HFFc6 (cell line): ENCODE measurements around the gene SMAD3. TPM values are rescaled to one million over a fixed set of nuclear protein-coding genes. Genes with fewer than 3 reads are reported as not detected.

Source experiments
- DNase-seq: peaks from one replicate; pipeline ENCODE4 v3.0.0-alpha.2; 2018
- H3K27ac Mint-ChIP-seq: 2 replicates; pipeline ENCODE4 v1.8.0; 2020; ENCODE audit warnings: mild to moderate bottlenecking, mixed read lengths
- H3K27me3 Mint-ChIP-seq: 2 replicates; pipeline ENCODE4 v1.8.0; 2021; ENCODE audit warnings: mild to moderate bottlenecking, moderate library complexity, mixed read lengths; ENCODE audit not compliant: insufficient read depth
- H3K36me3 Mint-ChIP-seq: 2 replicates; pipeline ENCODE4 v1.8.0; 2021; ENCODE audit warnings: low read depth, mixed read lengths
- H3K4me1 Mint-ChIP-seq: 2 replicates; pipeline ENCODE4 v1.8.0; 2020; ENCODE audit warnings: low read depth, mixed read lengths
- H3K4me3 Mint-ChIP-seq: 2 replicates; pipeline ENCODE4 v1.8.0; 2020; ENCODE audit warnings: mild to moderate bottlenecking, moderate library complexity, mixed read lengths
- H3K9me3 Mint-ChIP-seq: 2 replicates; pipeline ENCODE4 v1.8.0; 2020; ENCODE audit warnings: mild to moderate bottlenecking, mixed read lengths
- total RNA-seq, 6 experiments: library from RNA; stranded (reverse); fragmentation: NEBNext Ultra II Directional; extraction: Animal tissue kit (Norgen Biotek cat#: 25700); gene quantifications; 2 replicates in 1 of 6; 3 replicates in 5 of 6; pipeline ENCODE4 v1.2.3, GENCODE V29; 2021
- TF ChIP-seq, protein P1 (sequence below): fragments of 200-600 bp; sonication (generic); IDR thresholded peaks from 2 replicates; pipeline ENCODE4 v1.5.0; 2021; ENCODE audit warnings: antibody characterized with exemption, mild to moderate bottlenecking

SMAD3 gene
- total RNA-seq, 6 experiments from 2014 or later: 54.3 to 132 (median 118) TPM

DNA sequence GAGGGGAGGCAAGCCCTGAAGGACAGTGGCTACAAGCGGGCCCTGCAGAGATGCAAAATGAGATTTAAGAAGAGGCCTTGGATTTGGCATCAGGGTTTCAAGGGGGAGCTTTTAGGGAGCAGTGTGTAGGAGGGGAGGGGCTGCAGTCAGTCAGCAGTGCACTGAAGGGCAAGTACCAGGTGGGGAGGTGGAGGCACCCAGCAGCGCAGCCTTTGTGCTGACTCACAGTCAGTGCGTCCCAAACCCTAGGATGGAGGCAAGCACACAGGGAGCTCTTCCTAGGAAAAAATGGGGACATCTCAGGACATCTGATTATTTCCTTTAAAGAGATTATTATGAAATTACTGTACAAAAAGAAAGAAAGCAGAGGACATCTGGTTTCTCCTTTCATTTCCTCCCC is 109.0 kb downstream of the SMAD3 start:
- H3K9me3 Mint-ChIP-seq: no peaks in the 10 kb centered on the region
- TF ChIP-seq, protein P1, sequence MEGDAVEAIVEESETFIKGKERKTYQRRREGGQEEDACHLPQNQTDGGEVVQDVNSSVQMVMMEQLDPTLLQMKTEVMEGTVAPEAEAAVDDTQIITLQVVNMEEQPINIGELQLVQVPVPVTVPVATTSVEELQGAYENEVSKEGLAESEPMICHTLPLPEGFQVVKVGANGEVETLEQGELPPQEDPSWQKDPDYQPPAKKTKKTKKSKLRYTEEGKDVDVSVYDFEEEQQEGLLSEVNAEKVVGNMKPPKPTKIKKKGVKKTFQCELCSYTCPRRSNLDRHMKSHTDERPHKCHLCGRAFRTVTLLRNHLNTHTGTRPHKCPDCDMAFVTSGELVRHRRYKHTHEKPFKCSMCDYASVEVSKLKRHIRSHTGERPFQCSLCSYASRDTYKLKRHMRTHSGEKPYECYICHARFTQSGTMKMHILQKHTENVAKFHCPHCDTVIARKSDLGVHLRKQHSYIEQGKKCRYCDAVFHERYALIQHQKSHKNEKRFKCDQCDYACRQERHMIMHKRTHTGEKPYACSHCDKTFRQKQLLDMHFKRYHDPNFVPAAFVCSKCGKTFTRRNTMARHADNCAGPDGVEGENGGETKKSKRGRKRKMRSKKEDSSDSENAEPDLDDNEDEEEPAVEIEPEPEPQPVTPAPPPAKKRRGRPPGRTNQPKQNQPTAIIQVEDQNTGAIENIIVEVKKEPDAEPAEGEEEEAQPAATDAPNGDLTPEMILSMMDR: no peak
- H3K27ac Mint-ChIP-seq: peak overlapping the region; percentile 16; the same call in 1 of the 2 replicates
- H3K36me3 Mint-ChIP-seq: peaks cover 76% of the 10 kb centered on the region
- H3K4me1 Mint-ChIP-seq: peaks cover 97% of the 10 kb centered on the region
- no peak for DNase-seq
- H3K27me3 Mint-ChIP-seq: peaks cover 45% of the 10 kb centered on the region
- no peak overlapping the region for H3K4me3 Mint-ChIP-seq

DNA sequence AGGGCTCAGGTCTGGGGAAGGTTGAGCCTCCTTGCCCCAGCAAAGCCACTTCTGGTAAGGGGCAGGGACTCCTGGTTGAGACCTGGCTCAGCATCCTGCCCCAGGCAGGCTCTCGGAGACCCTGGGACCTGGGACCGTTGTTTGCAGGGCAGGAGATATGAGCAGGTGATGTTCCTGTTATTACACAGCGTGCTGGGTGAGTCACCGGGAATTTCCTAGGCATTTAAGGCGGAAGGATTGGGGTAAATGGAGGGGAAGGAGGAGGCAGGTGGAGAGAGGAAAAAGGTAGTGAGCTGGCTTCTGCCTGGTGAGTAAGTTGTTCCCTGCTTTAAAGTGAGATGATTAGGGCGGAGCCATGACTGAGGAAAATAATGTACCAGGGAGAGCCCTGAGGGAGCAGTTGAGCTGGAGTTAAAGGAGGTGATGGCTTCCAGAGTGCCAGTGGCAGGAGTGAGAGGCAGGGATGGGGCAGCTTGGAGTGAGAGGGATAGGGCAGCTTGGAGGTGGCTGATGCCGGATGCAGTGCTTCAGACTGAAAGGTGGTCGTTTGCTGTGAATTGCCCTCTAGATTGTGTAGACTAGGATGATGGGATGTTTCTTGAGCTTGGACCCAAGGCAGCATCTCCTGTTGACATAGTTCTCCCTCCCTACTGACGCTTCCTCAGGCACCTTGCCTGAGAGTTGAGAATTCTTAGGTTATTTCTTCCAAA is 109.6 kb downstream of the SMAD3 start:
- DNase-seq: no peak
- Mint-ChIP-seq H3K27ac (peak overlapping the region; percentile 27), H3K4me1 (peaks cover 97% of the 10 kb centered on the region), H3K36me3 (peaks cover 76% of the 10 kb centered on the region), H3K9me3 (no peaks in the 10 kb centered on the region), H3K27me3 (peaks cover 47% of the 10 kb centered on the region), H3K4me3 (peak overlapping the region; percentile 1; the same call in 1 of the 2 replicates)
- TF ChIP-seq, protein P1: no peak

DNA sequence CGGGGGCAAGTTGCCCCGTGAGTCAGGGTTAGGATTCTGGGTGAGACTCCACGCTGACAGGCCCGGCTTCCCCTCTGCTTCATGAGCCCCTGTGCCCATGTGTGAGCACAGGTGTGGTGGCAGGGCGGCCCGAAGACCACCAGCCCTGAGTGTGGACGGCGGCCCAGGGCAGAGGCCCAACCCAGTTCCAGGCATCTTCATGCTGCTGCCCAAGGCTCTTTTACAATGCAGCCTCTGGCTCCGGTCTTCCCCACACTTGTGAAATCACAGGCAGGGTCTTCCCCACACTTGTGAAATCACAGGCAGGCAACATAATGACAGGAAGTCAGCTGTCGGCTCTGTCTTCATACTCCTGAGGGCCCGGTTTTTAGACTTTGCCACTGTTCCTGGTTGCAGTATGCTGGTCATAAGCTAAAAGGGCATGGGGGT is 110.3 kb downstream of the SMAD3 start:
- TF ChIP-seq, protein P1: no peak
- peaks cover 73% of the 10 kb centered on the region for H3K36me3 Mint-ChIP-seq
- peaks cover 46% of the 10 kb centered on the region for H3K27me3 Mint-ChIP-seq
- no peak overlapping the region for H3K4me3 Mint-ChIP-seq
- DNase-seq: no peak
- no peaks in the 10 kb centered on the region for H3K9me3 Mint-ChIP-seq
- peaks cover 95% of the 10 kb centered on the region for H3K4me1 Mint-ChIP-seq
- no peak overlapping the region; the same call in 1 of the 2 replicates for H3K27ac Mint-ChIP-seq

DNA sequence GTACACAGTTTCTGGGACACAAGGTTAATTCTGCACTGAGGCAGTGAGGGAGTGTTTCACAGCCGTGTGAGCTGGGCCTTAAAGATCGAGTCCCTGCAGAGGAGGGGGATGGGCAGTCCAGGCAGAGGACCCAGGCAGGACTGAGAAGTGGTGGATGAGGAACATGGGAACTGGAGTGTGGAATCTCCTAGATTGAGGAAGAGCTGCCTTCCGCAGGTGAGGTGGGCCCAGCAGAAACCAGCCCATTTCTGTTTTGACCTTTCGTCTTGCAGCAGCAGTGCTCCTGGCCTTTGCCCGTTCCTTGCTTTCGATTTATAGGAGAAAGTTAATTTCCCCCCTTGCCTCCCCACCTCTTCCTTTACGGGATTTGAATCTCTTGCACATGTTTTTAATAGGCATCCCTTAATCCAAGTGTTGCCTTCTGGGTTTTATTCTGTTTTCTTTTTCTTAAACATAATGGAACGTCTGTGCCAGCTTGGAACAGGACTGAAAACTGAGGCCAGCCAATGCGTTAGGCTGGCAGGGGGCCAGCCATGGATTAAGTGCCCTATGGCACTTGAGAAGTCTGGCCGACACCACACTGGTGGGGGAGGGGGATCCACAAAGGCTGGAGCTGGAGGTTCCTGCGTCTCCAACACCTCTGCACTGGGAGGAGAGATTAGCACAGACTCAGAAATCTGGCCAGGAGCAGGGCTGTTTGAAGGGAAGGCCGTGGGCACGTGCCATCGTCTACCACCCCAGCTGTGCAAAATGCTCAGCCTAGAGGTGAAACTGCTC is 111.0 kb downstream of the SMAD3 start:
- Mint-ChIP-seq H3K4me1 (peaks cover 90% of the 10 kb centered on the region), H3K27ac (peak overlapping the region; percentile 63), H3K27me3 (peaks cover 43% of the 10 kb centered on the region), H3K9me3 (no peaks in the 10 kb centered on the region), H3K36me3 (peaks cover 65% of the 10 kb centered on the region), H3K4me3 (peak overlapping the region; percentile 21)
- DNase-seq: no peak
- TF ChIP-seq, protein P1: no peak

DNA sequence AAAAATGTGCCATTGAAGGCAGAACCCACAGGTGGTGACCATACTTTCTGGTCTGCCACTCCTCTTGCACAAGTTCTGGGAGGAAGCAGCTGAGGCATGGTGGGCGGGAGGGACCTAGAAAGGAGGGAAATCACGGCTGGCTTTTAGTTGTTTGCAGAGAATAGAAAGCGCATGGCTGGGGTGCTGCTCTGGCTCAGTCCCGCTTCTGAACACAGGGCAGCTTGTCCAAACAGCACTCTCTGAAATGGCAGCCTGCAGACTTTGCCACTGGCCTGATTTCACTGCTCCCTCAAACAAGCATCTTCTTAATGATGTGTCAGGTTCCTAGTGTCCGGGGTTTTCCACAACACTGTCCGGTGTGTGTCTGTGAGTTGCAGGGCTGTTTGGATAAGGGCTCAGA is 112.3 kb downstream of the SMAD3 start:
- Mint-ChIP-seq H3K4me1 (peaks cover 87% of the 10 kb centered on the region), H3K9me3 (no peaks in the 10 kb centered on the region), H3K36me3 (peaks cover 62% of the 10 kb centered on the region), H3K27ac (peak overlapping the region; percentile 90), H3K27me3 (peaks cover 43% of the 10 kb centered on the region), H3K4me3 (peak overlapping the region; percentile 65)
- TF ChIP-seq, protein P1: no peak
- peak; percentile 19 for DNase-seq
